Glomerular endothelial cell (primary cell): ENCODE results near the gene MBIP. TPM values are rescaled to one million over a fixed set of nuclear protein-coding genes. Genes with fewer than 3 reads are reported as not detected.

Experiments used
- DNase-seq: peaks from one replicate; pipeline ENCODE4 v3.0.0-alpha.2; 2011; ENCODE audit warnings: low read depth, low spot score; ENCODE audit errors: extremely low read depth
- total RNA-seq: library from RNA; depleted of rRNA; stranded (reverse); fragments of >200 nt; gene quantifications from 2 replicates; pipeline ENCODE4 v1.2.3, GENCODE V29; 2015

Gene MBIP
- total RNA-seq, 1 donor from 2014 or later: 11.0 TPM

DNA sequence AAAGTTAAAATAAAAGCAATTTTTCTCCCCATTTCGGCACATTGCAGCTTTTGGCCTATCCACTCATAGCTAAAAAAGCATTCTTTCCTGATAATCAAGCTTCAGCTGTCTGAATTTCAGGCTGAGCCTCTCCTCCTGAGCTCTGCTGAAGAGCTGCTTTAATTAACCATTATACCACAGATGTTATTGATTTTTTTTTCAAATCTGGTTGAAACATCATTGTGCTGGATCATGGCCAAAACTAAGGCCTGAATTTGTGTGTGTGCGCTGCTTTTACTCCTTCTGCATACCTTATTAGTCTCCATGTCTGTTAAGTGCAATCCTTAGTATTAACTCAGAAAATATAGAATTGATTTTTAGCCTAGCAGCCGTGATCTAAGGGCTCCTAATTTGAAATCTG lies 52.3 kb downstream of the MBIP start:
- DNase-seq: no peak

DNA sequence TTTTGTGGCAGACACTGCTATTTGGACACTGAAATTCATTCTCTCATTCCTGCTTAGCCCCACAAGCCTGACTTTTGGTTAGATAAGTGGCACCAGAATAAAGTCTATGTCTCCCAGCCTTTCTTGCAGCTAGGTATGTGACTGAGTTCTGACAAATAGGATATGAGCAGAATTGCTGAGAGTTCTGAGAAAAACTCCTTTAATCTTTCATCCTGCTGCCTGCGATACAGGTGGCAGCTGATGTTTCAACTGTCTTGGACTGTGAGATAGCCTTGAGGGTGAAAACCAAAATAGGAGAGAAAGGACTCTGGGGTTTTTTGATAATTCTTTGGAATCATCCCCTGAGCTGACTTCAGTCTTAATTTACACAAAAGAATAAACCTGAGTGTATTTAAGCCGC lies 55.8 kb downstream of the MBIP start:
- DNase-seq: no peak

DNA sequence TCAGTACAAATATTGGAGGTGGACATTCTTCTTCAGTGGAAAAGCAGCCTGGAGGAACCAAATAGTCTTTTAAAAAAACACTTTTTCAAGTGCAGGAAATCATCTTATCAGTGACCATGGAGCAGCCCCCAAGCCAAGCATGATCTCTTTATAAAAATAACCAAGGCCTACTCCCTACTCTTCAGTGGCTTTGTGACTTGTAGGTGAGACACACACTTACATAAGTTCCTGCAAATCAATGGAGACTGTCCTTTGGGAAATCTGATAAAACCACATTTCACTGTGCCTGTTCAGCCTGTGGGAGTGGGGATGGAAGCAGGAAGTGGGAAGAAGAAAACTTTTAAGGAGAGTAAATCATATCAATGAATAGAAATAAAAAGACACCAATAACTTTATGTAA lies 56.3 kb downstream of the MBIP start:
- DNase-seq: no peak

DNA sequence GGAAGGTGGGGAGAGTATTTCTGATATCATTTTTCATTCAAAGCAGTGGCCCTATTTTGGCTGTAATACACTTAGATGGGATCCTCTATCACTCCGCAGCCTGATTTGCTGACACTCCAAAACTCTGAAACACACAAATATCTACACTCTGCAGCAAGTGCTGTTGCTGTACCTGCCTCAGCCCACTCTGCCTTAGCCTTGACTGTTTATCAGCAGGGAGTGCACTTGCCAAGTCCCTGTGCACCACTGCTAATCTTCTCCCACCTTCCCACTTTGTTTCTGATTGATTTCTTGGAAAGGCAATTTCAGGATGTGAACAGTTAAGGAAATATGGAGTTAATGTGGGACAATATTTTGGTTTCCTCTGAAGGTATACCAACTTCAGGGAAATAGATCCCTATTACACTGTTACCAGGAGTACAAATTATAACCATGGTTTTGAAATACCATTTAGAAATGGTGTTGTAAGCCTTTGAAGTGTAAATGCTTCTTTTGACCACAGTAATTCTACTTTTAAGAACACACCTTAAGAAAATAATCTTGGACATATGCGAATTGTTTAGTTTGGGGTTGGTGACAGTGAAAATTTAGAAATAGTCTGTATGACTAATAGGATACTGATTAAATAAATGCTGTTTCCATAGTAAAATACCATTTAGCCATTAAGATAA lies 59.3 kb downstream of the MBIP start:
- no peak for DNase-seq

DNA sequence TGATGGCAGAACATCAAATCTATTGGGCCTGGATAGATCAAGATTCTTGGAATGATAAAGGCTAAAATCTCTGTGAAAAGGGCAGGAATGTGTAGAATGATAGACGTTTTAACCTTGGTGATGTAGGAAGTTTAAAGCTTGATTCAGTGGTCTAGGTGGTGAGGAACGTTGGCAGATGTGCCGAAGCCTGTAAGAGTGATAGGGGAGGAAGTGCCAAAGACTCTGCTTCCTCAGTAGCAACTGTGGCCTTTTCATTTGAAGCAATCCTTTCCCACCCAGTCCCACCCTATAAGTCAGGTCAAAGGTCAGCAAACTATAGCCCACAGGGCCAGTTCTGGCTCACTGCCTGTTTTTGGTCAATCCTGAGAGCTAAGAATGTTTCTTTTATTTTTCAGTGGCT lies 62.2 kb downstream of the MBIP start:
- no peak for DNase-seq

DNA sequence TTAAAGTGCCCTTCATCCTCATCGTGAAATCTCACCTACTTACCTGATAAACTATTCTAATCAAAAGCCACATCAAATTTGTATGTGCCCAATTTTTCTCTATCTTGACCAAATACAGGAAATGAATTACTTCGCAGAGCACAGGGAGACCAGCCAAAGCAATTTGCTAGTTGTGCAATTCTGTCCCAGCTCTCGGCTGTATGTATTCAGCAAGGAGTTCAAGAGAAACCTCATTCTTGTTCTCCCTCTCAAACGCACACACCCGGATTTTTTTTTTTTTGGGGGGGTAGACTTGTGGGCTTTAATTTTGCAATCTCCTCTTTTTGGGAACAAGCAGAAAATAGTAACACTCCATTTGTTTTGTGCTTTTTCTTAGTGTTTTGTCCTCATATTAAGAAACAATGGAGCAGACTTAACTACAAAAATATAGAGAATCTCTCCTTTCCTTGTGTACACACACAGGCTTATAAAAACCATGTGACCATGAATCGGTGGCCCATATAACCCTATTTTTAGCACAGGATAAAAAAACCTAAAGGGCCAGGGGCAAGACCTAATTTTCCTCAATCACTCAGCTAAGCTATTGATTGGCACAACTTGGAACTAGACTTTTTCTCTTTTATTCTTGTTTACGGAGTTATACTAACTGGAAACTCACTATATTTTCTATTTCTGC lies 64.2 kb downstream of the MBIP start:
- no peak for DNase-seq

DNA sequence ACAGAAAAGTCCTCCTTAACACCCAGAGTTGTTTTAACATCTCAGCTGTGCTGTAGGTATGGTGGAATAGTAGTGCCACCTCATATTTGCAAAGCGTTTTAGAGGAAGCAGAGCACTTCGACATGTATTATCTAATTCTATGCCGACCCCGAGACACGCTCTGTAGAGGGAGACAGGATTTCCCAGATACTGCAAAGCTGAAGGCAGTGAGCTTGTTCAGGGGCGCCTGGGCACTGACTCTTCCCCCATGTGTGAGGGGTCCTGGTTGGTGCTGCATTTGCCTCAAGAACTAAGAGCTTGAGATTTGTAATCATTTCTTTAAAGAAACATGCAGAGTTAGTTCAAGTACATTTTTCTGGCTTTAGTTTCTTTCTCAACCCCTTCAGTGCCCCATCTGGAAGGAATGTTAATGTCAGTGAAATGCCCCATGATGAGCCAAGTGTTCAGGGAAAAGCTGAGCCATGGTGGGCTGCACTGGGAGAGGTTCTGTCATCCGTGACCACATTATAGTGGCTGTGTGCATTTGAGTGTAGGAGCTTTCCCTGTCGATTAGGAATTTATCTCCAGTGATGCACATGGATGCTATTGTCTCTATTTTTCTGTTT lies 66.3 kb downstream of the MBIP start:
- no peak for DNase-seq

Other genes with a start within 250 kb of the MBIP start
- gene PTCSC3, start 143.9 kb downstream of the MBIP start, total RNA-seq: not detected in 2 replicates
- gene NKX2-1, start 199.6 kb upstream of the MBIP start, total RNA-seq: not detected in 2 replicates